Esophagus muscularis mucosa (tissue), 4 donors: ENCODE results near the gene CEP192. TPM values are rescaled to one million over a fixed set of nuclear protein-coding genes. Genes with fewer than 3 reads are reported as not detected.
"Not testable (repeated sequence)": the region's sequence is repeated elsewhere in the genome, so short reads cannot be mapped to it uniquely, and the experiment has no call there.

Source experiments
- DNase-seq: peaks from one replicate; pipeline ENCODE4 v3.0.0-alpha.2; 2017; ENCODE audit errors: extremely low spot score
- H3K27ac ChIP-seq, 4 donors: fragments of 200-600 bp; sonication (generic); replicated peaks in 1 of 4; 1 replicate in 3 of 4; 2 replicates in 1 of 4; pipeline ENCODE4 v1.5.1; 2016 to 2019; ENCODE audit warnings: mild to moderate bottlenecking in 1 of 4
- H3K27me3 ChIP-seq, 4 donors: fragments of 200-600 bp; sonication (generic); one replicate each; pipeline versions ENCODE4 v1.5.1 to v1.6.0; 2016 to 2019
- H3K36me3 ChIP-seq, 4 donors: fragments of 200-600 bp; sonication (generic); one replicate each; pipeline ENCODE4 v1.5.1; 2016 to 2019
- H3K4me1 ChIP-seq, 4 donors: fragments of 200-600 bp; sonication (generic); one replicate each; pipeline ENCODE4 v1.5.1; 2016 to 2019
- H3K4me3 ChIP-seq, 4 donors: fragments of 200-600 bp; sonication (generic); 1 replicate in 2 of 4; 2 replicates in 2 of 4; pipeline ENCODE4 v1.5.1; 2016 to 2019; ENCODE audit warnings: mild to moderate bottlenecking in 4 of 4, moderate library complexity in 1 of 4
- H3K9me3 ChIP-seq, 4 donors: fragments of 200-600 bp; sonication (generic); 1 replicate in 3 of 4; 2 replicates in 1 of 4; pipeline ENCODE4 v1.5.1; 2016 to 2019
- CTCF ChIP-seq, 3 experiments: fragments of 200-600 bp in 2 of 3; fragments of 450-650 bp in 1 of 3; sonication (generic) in 2 of 3; IDR thresholded peaks; one replicate each; pipeline ENCODE4 v1.5.1; 2017 to 2019; ENCODE audit warnings: antibody characterized with exemption in 3 of 3, mild to moderate bottlenecking in 2 of 3, moderate library complexity in 1 of 3
- EP300 ChIP-seq: sonication (generic); formaldehyde crosslinking; IDR thresholded peaks from one replicate; pipeline ENCODE4 v1.6.1; 2017; ENCODE audit warnings: antibody characterized with exemption
- POLR2A ChIP-seq: fragments of 450-650 bp; IDR thresholded peaks from one replicate; pipeline ENCODE4 v1.6.1; 2017; ENCODE audit warnings: antibody characterized with exemption, moderate library complexity, mild to moderate bottlenecking, low read depth
- POLR2AphosphoS5 ChIP-seq, 2 donors: sonication (generic); formaldehyde crosslinking; IDR thresholded peaks; one replicate each; pipeline ENCODE4 v1.6.1; 2017; ENCODE audit warnings: antibody characterized with exemption in 2 of 2
- WGBS: methylation state at CpG from one replicate; pipeline ENCODE4 v1.1.5; 2018; 5-methylcytosine and 5-hydroxymethylcytosine counted together
- intact Hi-C: fragments of 100-400 bp; cut with DNase I; formaldehyde crosslinking; loops from one replicate; pipeline ENCODE4 v1.15.1; 2023
- total RNA-seq, 4 donors: library from RNA; depleted of rRNA; stranded (reverse); fragments of >200 nt; gene quantifications; one replicate each; pipeline versions ENCODE4 v1.1.0 to v1.2.1, GENCODE V29; 2016

Gene CEP192
- total RNA-seq, 4 donors from 2014 or later, result 18.7 to 21.6 (median 19.6) TPM

- DNase-seq, result no peak
- intact Hi-C loops, result no loop called here
- Histone ChIP-seq H3K4me3 (no peak overlapping the region), H3K4me1 (peaks cover 0 to 13% (median 4%) of the 10 kb centered on the region in 4 donors), H3K36me3 (peaks cover 9 to 54% (median 44%) of the 10 kb centered on the region in 4 donors), H3K9me3 (peaks cover 0 to 5% (median 0%) of the 10 kb centered on the region in 4 donors), H3K27ac (peak overlapping the region in 1 of 4 donors; percentile 19), H3K27me3 (no peaks in the 10 kb centered on the region)
- TF ChIP-seq POLR2A (no peak), POLR2AphosphoS5 (IDR thresholded peaks at IDR 0.05) (peak in 1 of 2 donors; percentile 31)
- WGBS, result 60% methylated on average over 9 of the region's 9 CpGs
Observed at GRCh38 chr18:13076886-13077285, 85.7 kb downstream of the CEP192 start.

- intact Hi-C loops, result no loop called here
- no peaks in the 10 kb centered on the region for H3K27me3 ChIP-seq
- no peak for DNase-seq
- 67% methylated on average over 2 of the region's 2 CpGs for WGBS
- H3K27ac ChIP-seq, result peak overlapping the region in 1 of 4 donors; percentile 18
- peaks cover 0 to 13% (median 4%) of the 10 kb centered on the region in 4 donors for H3K4me1 ChIP-seq
- TF ChIP-seq POLR2AphosphoS5 (IDR thresholded peaks at IDR 0.05), result no peak
- no peak for TF ChIP-seq EP300
- no peak for TF ChIP-seq CTCF (IDR thresholded peaks at IDR 0.05)
- TF ChIP-seq POLR2A, result no peak
- H3K9me3 ChIP-seq, result peaks cover 0 to 5% (median 0%) of the 10 kb centered on the region in 4 donors
- H3K36me3 ChIP-seq, result peaks cover 7 to 48% (median 38%) of the 10 kb centered on the region in 4 donors
- no peak overlapping the region for H3K4me3 ChIP-seq
Observed at GRCh38 chr18:13077473-13077872, 86.3 kb downstream of the CEP192 start.

GRCh38 chr18:13078065-13078464, 86.9 kb downstream of the CEP192 start:
- H3K9me3 ChIP-seq, H3K27me3 ChIP-seq, H3K4me3 ChIP-seq, DNase-seq, intact Hi-C loops, H3K27ac ChIP-seq: not testable (repeated sequence)
- Histone ChIP-seq H3K36me3 (peaks cover 1 to 42% (median 32%) of the 10 kb centered on the region in 4 donors), H3K4me1 (peaks cover 0 to 13% (median 4%) of the 10 kb centered on the region in 4 donors)

GRCh38 chr18:13086906-13087305, 95.7 kb downstream of the CEP192 start:
- H3K27me3 ChIP-seq, result no peaks in the 10 kb centered on the region
- intact Hi-C loops, result no loop called here
- H3K4me3 ChIP-seq, result no peak overlapping the region
- no peak for TF ChIP-seq POLR2AphosphoS5 (IDR thresholded peaks at IDR 0.05)
- no peak for TF ChIP-seq CTCF (IDR thresholded peaks at IDR 0.05)
- no peak for TF ChIP-seq EP300
- no peak for TF ChIP-seq POLR2A
- no peaks in the 10 kb centered on the region for H3K4me1 ChIP-seq
- DNase-seq, result no peak
- WGBS, result 81% methylated on average over 4 of the region's 4 CpGs
- H3K27ac ChIP-seq, result no peak overlapping the region
- H3K9me3 ChIP-seq, result no peaks in the 10 kb centered on the region
- H3K36me3 ChIP-seq, result peaks cover 6 to 37% (median 23%) of the 10 kb centered on the region in 4 donors

GRCh38 chr18:13095466-13095865, 104.3 kb downstream of the CEP192 start:
- intact Hi-C loops, result no loop called here
- Histone ChIP-seq H3K4me1 (no peaks in the 10 kb centered on the region), H3K4me3 (no peak overlapping the region), H3K9me3 (no peaks in the 10 kb centered on the region), H3K36me3 (peaks cover 23 to 87% (median 64%) of the 10 kb centered on the region in 4 donors), H3K27me3 (no peaks in the 10 kb centered on the region), H3K27ac (no peak overlapping the region)
- WGBS, result 90% methylated on average over 12 of the region's 12 CpGs
- no peak for DNase-seq
- TF ChIP-seq POLR2AphosphoS5 (IDR thresholded peaks at IDR 0.05), result no peak
- no peak for TF ChIP-seq EP300
- TF ChIP-seq POLR2A, result no peak

- H3K4me3 ChIP-seq, result no peak overlapping the region
- peaks cover 17 to 87% (median 63%) of the 10 kb centered on the region in 4 donors for H3K36me3 ChIP-seq
- intact Hi-C loops, result no loop called here
- H3K4me1 ChIP-seq, result no peaks in the 10 kb centered on the region
- WGBS, result 97% methylated on average over 9 of the region's 9 CpGs
- no peaks in the 10 kb centered on the region for H3K9me3 ChIP-seq
- no peaks in the 10 kb centered on the region for H3K27me3 ChIP-seq
- no peak for DNase-seq
- TF ChIP-seq CTCF (IDR thresholded peaks at IDR 0.05), result no peak
- TF ChIP-seq POLR2AphosphoS5 (IDR thresholded peaks at IDR 0.05), result no peak
- no peak for TF ChIP-seq POLR2A
- no peak for TF ChIP-seq EP300
- no peak overlapping the region for H3K27ac ChIP-seq
Observed at GRCh38 chr18:13096232-13096631, 105.1 kb downstream of the CEP192 start.
